ENCODE data around the gene PCGF2. TPM values are rescaled to one million over a fixed set of nuclear protein-coding genes. Genes with fewer than 3 reads are reported as not detected.
A peak's percentile ranks its signal among the peaks of the same experiment; 100 is the strongest.

PCGF2 gene
- total RNA-seq, 1 donor from 2014 or later, result 1.1 TPM

GRCh38 chr17:38747463-38748148, 530 bp downstream of the PCGF2 start:
- FAIRE-seq (no peak), DNase-seq (ENCODE audit: low read depth) (no peak)
- peak; percentile 8 for TF ChIP-seq CTCF (IDR thresholded peaks at IDR 0.05; ENCODE audit: insufficient read depth, low read length, severe bottlenecking)
- Histone ChIP-seq H3K36me3 (ENCODE audit: control insufficient read depth, insufficient read depth, low read length) (no peaks in the 10 kb centered on the region), H3K4me3 (ENCODE audit: low read depth, low read length) (peak overlapping the region; percentile 89), H3K27me3 (ENCODE audit: control insufficient read depth, insufficient read depth, low read length) (no peaks in the 10 kb centered on the region)

- no peak for FAIRE-seq
- H3K4me3 ChIP-seq (ENCODE audit: low read depth, low read length), result peak overlapping the region; percentile 89
These were observed 1.2 kb downstream of the PCGF2 start for GRCh38 chr17:38746849-38747462.

DNA sequence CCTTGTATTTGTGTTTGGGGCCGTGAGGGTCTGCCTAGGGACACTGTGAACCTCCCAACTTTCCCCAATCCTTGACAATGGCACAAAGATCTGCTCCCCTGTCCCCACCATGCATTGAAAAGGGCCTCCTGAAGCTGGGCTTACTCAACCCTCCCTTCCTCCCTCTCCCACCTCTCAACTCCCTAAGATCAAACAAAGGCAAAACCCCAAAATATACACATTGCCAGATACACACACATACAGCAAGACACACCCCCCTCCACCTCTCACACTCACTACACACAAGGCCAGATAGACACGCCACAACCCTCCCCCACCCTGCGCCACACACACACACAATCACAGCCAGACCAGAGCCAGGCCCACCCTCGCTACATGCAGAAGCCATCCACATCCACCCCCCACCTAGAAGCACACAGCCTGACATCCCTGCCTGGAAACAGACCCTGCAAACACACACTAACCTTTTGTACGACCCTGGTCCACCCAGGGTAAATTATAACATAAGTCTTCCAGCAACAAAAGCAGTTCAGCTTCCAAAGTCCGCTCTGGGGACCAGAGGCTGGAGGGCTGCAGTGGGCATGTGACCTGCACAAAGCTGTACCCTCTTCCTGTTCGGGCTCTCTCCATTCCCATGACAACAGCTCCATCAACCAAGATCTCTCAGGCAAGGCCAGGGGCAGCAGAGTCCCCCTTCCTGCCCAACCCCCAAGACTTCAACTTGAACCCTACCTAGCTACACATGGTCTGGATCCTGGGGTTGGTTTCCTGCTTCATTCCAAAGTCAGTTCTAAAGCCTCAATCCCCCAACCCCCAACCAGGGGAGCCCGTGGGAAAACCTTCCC, 1.9 kb downstream of the PCGF2 start:
- FAIRE-seq (no peak), DNase-seq (ENCODE audit: low read depth) (no peak)
- Histone ChIP-seq H3K36me3 (ENCODE audit: control insufficient read depth, insufficient read depth, low read length) (no peaks in the 10 kb centered on the region), H3K4me3 (ENCODE audit: low read depth, low read length) (no peak overlapping the region), H3K27me3 (ENCODE audit: control insufficient read depth, insufficient read depth, low read length) (no peaks in the 10 kb centered on the region)
- TF ChIP-seq CTCF (IDR thresholded peaks at IDR 0.05; ENCODE audit: insufficient read depth, low read length, severe bottlenecking), result no peak

More at GRCh38 chr17:38746849-38747462, 1.2 kb downstream of the PCGF2 start:
- DNase-seq (ENCODE audit: low read depth), result no peak
- TF ChIP-seq CTCF (IDR thresholded peaks at IDR 0.05; ENCODE audit: insufficient read depth, low read length, severe bottlenecking), result no peak
- no peaks in the 10 kb centered on the region for H3K36me3 ChIP-seq (ENCODE audit: control insufficient read depth, insufficient read depth, low read length)
- no peaks in the 10 kb centered on the region for H3K27me3 ChIP-seq (ENCODE audit: control insufficient read depth, insufficient read depth, low read length)

DNA sequence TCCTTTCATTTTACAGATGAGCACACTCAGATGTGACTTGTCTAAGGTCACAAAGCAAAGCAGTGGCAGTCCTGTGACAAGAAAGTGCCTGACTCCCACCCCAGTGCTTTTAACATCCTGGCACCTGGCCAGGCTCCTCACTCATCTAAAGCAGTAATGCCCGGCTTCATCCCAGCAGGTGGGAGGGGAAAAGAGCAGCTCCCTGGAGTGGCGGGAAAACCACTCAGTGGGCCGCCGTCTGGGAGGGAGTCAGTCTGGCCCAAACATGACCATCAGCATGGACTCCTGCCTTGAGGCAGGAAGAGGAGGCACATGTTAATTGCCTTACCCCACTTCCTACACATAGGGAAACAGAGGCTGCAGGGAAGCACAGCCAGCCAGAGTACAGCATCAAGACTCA, 2.6 kb downstream of the PCGF2 start:
- FAIRE-seq (no peak), DNase-seq (ENCODE audit: low read depth) (no peak)
- TF ChIP-seq CTCF (IDR thresholded peaks at IDR 0.05; ENCODE audit: insufficient read depth, low read length, severe bottlenecking), result no peak
- Histone ChIP-seq H3K36me3 (ENCODE audit: control insufficient read depth, insufficient read depth, low read length) (no peaks in the 10 kb centered on the region), H3K4me3 (ENCODE audit: low read depth, low read length) (no peak overlapping the region), H3K27me3 (ENCODE audit: control insufficient read depth, insufficient read depth, low read length) (no peaks in the 10 kb centered on the region)

- FAIRE-seq, result no peak
- no peak for DNase-seq (ENCODE audit: low read depth)
- TF ChIP-seq CTCF (IDR thresholded peaks at IDR 0.05; ENCODE audit: insufficient read depth, low read length, severe bottlenecking), result no peak
- H3K27me3 ChIP-seq (ENCODE audit: control insufficient read depth, insufficient read depth, low read length), result no peaks in the 10 kb centered on the region
- no peak overlapping the region for H3K4me3 ChIP-seq (ENCODE audit: low read depth, low read length)
- peaks cover 5% of the 10 kb centered on the region for H3K36me3 ChIP-seq (ENCODE audit: control insufficient read depth, insufficient read depth, low read length)
These were observed 4.5 kb downstream of the PCGF2 start for GRCh38 chr17:38743556-38744171.

All from bronchial epithelial cell (primary cell).